ENCODE measurements around the gene ARSG. TPM values are rescaled to one million over a fixed set of nuclear protein-coding genes. Genes with fewer than 3 reads are reported as not detected.

Gene ARSG
- total RNA-seq, 3 donors from 2014 or later: 9.3 to 14.8 (median 9.5) TPM

Other genes starting within 250 kb of the ARSG start
- gene AMZ2, start 43.5 kb upstream of the ARSG start, total RNA-seq: 10 to 100 TPM; 36.7 to 94.9 (median 48.3) TPM
- 1 to 10 TPM in 2 of 3 donors, under 1 TPM in 1; 0.64 to 4.1 (median 2.3) TPM for gene SLC16A6, start 368 bp upstream of the ARSG start, total RNA-seq
- 10 to 100 TPM; 65.1 to 83.6 (median 70.9) TPM for gene WIPI1, start 166.0 kb downstream of the ARSG start, total RNA-seq
- 100 to 1,000 TPM; 331 to 432 (median 409) TPM for gene PRKAR1A, start 220.9 kb downstream of the ARSG start, total RNA-seq